OCI-LY7 (cell line): ENCODE data around the gene ZNF799. TPM values are rescaled to one million over a fixed set of nuclear protein-coding genes. Genes with fewer than 3 reads are reported as not detected.

Experiments used
- Bru-seq: library from RNA; stranded (reverse); fragments of 400-500 nt; gene quantifications from one replicate; lab custom pipeline; 2021; lab: Mats Ljungman, UMichigan
- BruChase-seq, 2 experiments: library from RNA; stranded (reverse); fragments of 400-500 nt; gene quantifications; one replicate each; lab custom pipeline; 2021; lab: Mats Ljungman, UMichigan
- BruUV-seq: library from RNA; stranded (reverse); fragments of 400-500 nt; replicated peaks from 2 replicates; lab custom pipeline; 2021; lab: Mats Ljungman, UMichigan
- CTCF ChIA-PET: fragments of 300-600 bp; sonication (Branson Sonifier 250); formaldehyde crosslinking; loops from one replicate; lab custom pipeline; 2022; ENCODE audit warnings: antibody characterized with exemption; ENCODE audit not compliant: unreplicated experiment; lab: Charles Lee
- POLR2A ChIA-PET: fragments of 300-600 bp; sonication (Branson Sonifier 250); formaldehyde crosslinking; loops from one replicate; lab custom pipeline; 2022; ENCODE audit warnings: antibody characterized with exemption; lab: Charles Lee
- DNase-seq: peaks from one replicate; pipeline ENCODE4 v3.0.0-alpha.2; 2015; ENCODE audit warnings: low spot score
- H2AFZ ChIP-seq: fragments of 200-600 bp; sonication (generic), shearing (Covaris generic); 2 replicates; pipeline ENCODE4 v1.6.1; 2014; ENCODE audit warnings: mild to moderate bottlenecking, antibody characterized with exemption, low read length, moderate library complexity
- H3K27ac ChIP-seq: fragments of 200-600 bp; sonication (generic); 2 replicates; pipeline ENCODE4 v1.5.1; 2014; ENCODE audit warnings: mixed run types, low read depth, mild to moderate bottlenecking, moderate library complexity, low read length, inconsistent platforms; ENCODE audit not compliant: poor library complexity, severe bottlenecking
- H3K36me3 ChIP-seq: fragments of 200-600 bp; sonication (generic); 2 replicates; pipeline ENCODE4 v1.6.1; 2014; ENCODE audit warnings: mild to moderate bottlenecking, antibody characterized with exemption, low read length, moderate library complexity, mixed read lengths; ENCODE audit not compliant: insufficient read depth
- H3K4me1 ChIP-seq: fragments of 200-600 bp; sonication (generic); 2 replicates; pipeline ENCODE4 v1.5.1; 2014; ENCODE audit warnings: mild to moderate bottlenecking, low read length; ENCODE audit not compliant: insufficient read depth, poor library complexity, severe bottlenecking
- H3K4me2 ChIP-seq: fragments of 200-600 bp; sonication (generic); 2 replicates; pipeline ENCODE4 v1.6.1; 2014; ENCODE audit warnings: mild to moderate bottlenecking, low read length
- H3K4me3 ChIP-seq: fragments of 200-600 bp; sonication (generic); 2 replicates; pipeline ENCODE4 v1.5.1; 2014; ENCODE audit warnings: mild to moderate bottlenecking, low read depth, low read length; ENCODE audit not compliant: poor library complexity, severe bottlenecking
- H3K79me2 ChIP-seq: fragments of 200-600 bp; sonication (generic); 2 replicates; pipeline ENCODE4 v1.6.1; 2016; ENCODE audit warnings: low read depth, mild to moderate bottlenecking, low read length, moderate library complexity, mixed read lengths; ENCODE audit not compliant: insufficient read depth
- H3K9me2 ChIP-seq: fragments of 200-600 bp; sonication (generic); 2 replicates; pipeline ENCODE4 v1.6.1; 2016; ENCODE audit warnings: mild to moderate bottlenecking, low read length, mixed read lengths; ENCODE audit not compliant: insufficient read depth
- H3K9me3 ChIP-seq: fragments of 200-600 bp; sonication (generic); 2 replicates; pipeline ENCODE4 v1.6.1; 2014; ENCODE audit warnings: mild to moderate bottlenecking, mixed run types, low read length, mixed read lengths
- H4K20me1 ChIP-seq: fragments of 200-600 bp; sonication (generic); 2 replicates; pipeline ENCODE4 v1.6.1; 2014; ENCODE audit warnings: mild to moderate bottlenecking, antibody characterized with exemption, low read length, moderate library complexity, mixed read lengths; ENCODE audit not compliant: insufficient read depth
- EZH2phosphoT487 ChIP-seq: fragments of 200-600 bp; sonication (generic); IDR thresholded peaks from 2 replicates; pipeline ENCODE4 v1.6.1; 2018; ENCODE audit warnings: low read depth, borderline replicate concordance, mild to moderate bottlenecking, mixed run types, antibody characterized with exemption, low read length, moderate library complexity, mixed read lengths
- intact Hi-C: fragments of 100-400 bp; cut with micrococcal nuclease; formaldehyde crosslinking; loops from one replicate; pipeline ENCODE4 v1.10.0; 2022; ENCODE audit not compliant: unreplicated experiment
- long read RNA-seq: library from polyadenylated mRNA; stranded (forward); transcript quantifications from one replicate; pipeline ENCODE4 v2.0.0, GENCODE V29; 2022
- total RNA-seq, 2 experiments: library from RNA; depleted of rRNA in 1 of 2; stranded (reverse); fragments of >200 nt in 1 of 2; shearing (Covaris generic) in 1 of 2; gene quantifications; 2 replicates each; pipeline ENCODE4 v1.2.3, GENCODE V29; 2014 to 2022
- TF ChIP-seq, protein P1 (sequence below): fragments of 200-600 bp; sonication (generic); conservative IDR thresholded peaks from 2 replicates; pipeline ENCODE4 v1.5.1; 2014; ENCODE audit warnings: mild to moderate bottlenecking, antibody characterized with exemption, low read length, moderate library complexity, mixed read lengths

Gene ZNF799
- total RNA-seq (2014; rRNA removed; shearing (Covaris generic)): 3.8 and 6.2 TPM in 2 replicates
- 7.8 and 8.1 TPM in 2 replicates for total RNA-seq (2022)
- percentile 63 among the genes with signal in this experiment for Bru-seq, nascent RNA
- BruChase-seq, experiment 1, labeled RNA remaining after a 6-hour chase: percentile 57 among the genes with signal in this experiment
- BruChase-seq, experiment 2, labeled RNA remaining after a 2-hour chase: percentile 64 among the genes with signal in this experiment
- long read RNA-seq, transcript ZNF799-202 (4 exons, 2,583 nt): major isoform, 10 of 11 reads
- long read RNA-seq, partial matches to known transcripts: 0 of 11 reads
- long read RNA-seq, other reads (novel, unspliced or antisense): 1 of 11 reads

DNA sequence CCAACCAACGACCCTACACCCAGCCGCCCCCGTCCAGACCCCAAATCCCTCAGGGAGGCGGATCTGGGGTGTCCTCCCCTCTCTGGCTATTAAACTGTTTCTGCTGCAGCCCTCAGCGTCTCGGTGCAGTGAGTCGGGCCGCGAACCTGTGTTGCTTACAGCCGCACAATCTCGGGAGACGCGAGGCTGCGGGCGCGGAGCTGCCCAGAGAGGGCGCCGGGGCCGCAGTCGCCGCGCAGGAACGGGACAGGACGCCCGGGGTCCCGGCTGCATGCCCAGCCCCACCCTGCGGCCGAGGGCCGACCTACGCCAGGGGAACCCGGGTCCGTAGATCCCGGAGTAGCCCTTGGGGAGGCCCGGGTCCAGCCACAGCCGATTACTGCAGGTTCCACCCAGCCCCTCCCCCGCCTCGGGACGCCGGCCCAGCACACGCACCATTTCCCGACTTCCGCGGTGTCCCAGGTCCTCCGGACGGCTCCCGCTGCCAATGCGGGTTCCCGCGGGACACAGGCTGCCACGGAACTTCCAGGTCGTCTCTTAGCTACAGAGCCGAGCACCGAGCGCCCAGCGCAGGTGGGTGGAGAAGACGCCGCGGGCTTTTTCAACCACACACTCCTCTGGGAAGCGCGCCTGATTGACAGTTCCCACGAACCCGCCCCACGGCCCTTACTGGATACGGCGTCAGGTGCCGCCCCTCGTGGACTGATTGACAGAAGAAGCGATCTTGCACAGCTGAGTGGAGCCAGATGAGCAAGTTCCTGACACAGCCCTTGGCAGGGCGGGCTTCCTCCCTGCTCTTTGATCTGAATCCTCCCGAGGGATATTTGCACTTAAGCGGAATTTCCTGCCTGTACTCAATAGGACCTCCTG is at the start of gene ZNF799:
TSS of gene ZNF799 (minus strand) at position 639 of the 870 bp plus-strand sequence. CDS start at position 438, 201 bp downstream.
- H2AFZ ChIP-seq: peak within 1 kb of the TSS; percentile 92
- no peaks in the 10 kb centered on the region for H4K20me1 ChIP-seq
- peak within 1 kb of the TSS; percentile 85 for H3K4me2 ChIP-seq
- H3K9me2 ChIP-seq: no peaks in the 10 kb centered on the region
- no peak for TF ChIP-seq EZH2phosphoT487
- TF ChIP-seq, protein P1, sequence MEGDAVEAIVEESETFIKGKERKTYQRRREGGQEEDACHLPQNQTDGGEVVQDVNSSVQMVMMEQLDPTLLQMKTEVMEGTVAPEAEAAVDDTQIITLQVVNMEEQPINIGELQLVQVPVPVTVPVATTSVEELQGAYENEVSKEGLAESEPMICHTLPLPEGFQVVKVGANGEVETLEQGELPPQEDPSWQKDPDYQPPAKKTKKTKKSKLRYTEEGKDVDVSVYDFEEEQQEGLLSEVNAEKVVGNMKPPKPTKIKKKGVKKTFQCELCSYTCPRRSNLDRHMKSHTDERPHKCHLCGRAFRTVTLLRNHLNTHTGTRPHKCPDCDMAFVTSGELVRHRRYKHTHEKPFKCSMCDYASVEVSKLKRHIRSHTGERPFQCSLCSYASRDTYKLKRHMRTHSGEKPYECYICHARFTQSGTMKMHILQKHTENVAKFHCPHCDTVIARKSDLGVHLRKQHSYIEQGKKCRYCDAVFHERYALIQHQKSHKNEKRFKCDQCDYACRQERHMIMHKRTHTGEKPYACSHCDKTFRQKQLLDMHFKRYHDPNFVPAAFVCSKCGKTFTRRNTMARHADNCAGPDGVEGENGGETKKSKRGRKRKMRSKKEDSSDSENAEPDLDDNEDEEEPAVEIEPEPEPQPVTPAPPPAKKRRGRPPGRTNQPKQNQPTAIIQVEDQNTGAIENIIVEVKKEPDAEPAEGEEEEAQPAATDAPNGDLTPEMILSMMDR: 0 out of 2 replicates have a peak, but pooled peaks have one; percentile 33
- H3K79me2 ChIP-seq: no peaks in the 10 kb centered on the region
- POLR2A ChIA-PET: interaction anchor here (0.7 kb wide), 1 partner anchor 25 kb away, joined by 4 read pairs; no protein-coding TSS in a partner anchor
- H3K4me1 ChIP-seq: peaks cover 6% of the 10 kb centered on the region
- H3K9me3 ChIP-seq: no peaks in the 10 kb centered on the region
- BruUV-seq: no TSS peak
- intact Hi-C loops: loop anchor here (2.0 to 5.0 kb wide), 2 partner anchors 41 to 68 kb away; partner anchors contain the start of genes ZNF443 and ZNF563
- H3K27ac ChIP-seq: peak within 1 kb of the TSS; percentile 32
- H3K4me3 ChIP-seq: peak within 1 kb of the TSS; percentile 95
- DNase-seq: peak; percentile 95
- CTCF ChIA-PET: no interaction called here
- no peaks in the 10 kb centered on the region for H3K36me3 ChIP-seq

DNA sequence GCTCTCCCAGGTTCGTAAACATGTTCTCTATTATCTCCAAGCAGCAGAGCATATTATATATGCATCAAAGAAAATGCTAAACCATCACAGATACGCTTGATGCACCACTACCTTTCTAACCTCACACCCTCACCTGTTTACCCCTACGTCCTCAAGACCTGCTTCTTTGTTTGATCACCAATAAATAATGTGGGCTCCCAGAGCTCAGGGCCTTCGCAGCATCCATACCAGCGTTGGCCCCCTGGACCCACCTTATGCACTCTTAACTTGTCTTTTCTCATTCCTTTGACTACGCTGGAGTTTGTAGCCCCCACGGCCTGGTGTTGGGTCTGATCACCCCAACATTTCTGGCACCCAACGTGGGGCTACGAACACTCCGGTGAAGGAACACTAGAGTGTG is 49.8 kb upstream of the ZNF799 start:
- Histone ChIP-seq H3K36me3 (no peaks in the 10 kb centered on the region), H3K4me1 (no peaks in the 10 kb centered on the region), H3K9me2 (no peaks in the 10 kb centered on the region), H3K79me2 (no peaks in the 10 kb centered on the region), H3K4me2 (no peak overlapping the region), H4K20me1 (no peaks in the 10 kb centered on the region), H3K9me3 (no peaks in the 10 kb centered on the region), H3K27ac (no peak overlapping the region), H2AFZ (no peak overlapping the region), H3K4me3 (no peak overlapping the region)
- intact Hi-C loops: no loop called here
- BruUV-seq: no TSS peak
- DNase-seq: no peak
- CTCF ChIA-PET: no interaction called here
- TF ChIP-seq, protein P1: no peak
- TF ChIP-seq EZH2phosphoT487: no peak
- POLR2A ChIA-PET: no interaction called here
